WTC11 (cell line): ENCODE data around the gene SLC9A7.

Experiments used
- CREB1 ChIP-seq: sonication (generic); formaldehyde crosslinking; IDR thresholded peaks from 2 replicates; pipeline ENCODE4 v1.8.0; 2023; ENCODE audit warnings: mild to moderate bottlenecking, missing genetic modification reagents
- ESRRA ChIP-seq: sonication (generic); formaldehyde crosslinking; IDR thresholded peaks from 2 replicates; pipeline ENCODE4 v1.8.1; 2022; ENCODE audit warnings: mild to moderate bottlenecking, missing genetic modification reagents, borderline replicate concordance
- PRDM15 ChIP-seq: sonication (generic); formaldehyde crosslinking; IDR thresholded peaks from 2 replicates; pipeline ENCODE4 v1.8.0; 2022; ENCODE audit warnings: missing genetic modification reagents
- USF1 ChIP-seq: sonication (generic); formaldehyde crosslinking; IDR thresholded peaks from 2 replicates; pipeline ENCODE4 v1.8.0; 2022; ENCODE audit warnings: mild to moderate bottlenecking, missing genetic modification reagents
- ZNF396 ChIP-seq: fragments of 250-450 bp; sonication (Bioruptor Pico); IDR thresholded peaks from 2 replicates; pipeline ENCODE4 v1.8.0; 2021; ENCODE audit warnings: mild to moderate bottlenecking, moderate library complexity, borderline replicate concordance

- TF ChIP-seq PRDM15 (no peak), ESRRA (CRISPR knock-in tag) (no peak), USF1 (CRISPR knock-in tag) (no peak), ZNF396 (no peak), CREB1 (CRISPR knock-in tag) (no peak)
Observed at GRCh38 chrX:46575991-46576392, 182.9 kb downstream of the SLC9A7 start.
